ENCODE data around the gene GDPD2.

The GDPD2 gene, protein sequence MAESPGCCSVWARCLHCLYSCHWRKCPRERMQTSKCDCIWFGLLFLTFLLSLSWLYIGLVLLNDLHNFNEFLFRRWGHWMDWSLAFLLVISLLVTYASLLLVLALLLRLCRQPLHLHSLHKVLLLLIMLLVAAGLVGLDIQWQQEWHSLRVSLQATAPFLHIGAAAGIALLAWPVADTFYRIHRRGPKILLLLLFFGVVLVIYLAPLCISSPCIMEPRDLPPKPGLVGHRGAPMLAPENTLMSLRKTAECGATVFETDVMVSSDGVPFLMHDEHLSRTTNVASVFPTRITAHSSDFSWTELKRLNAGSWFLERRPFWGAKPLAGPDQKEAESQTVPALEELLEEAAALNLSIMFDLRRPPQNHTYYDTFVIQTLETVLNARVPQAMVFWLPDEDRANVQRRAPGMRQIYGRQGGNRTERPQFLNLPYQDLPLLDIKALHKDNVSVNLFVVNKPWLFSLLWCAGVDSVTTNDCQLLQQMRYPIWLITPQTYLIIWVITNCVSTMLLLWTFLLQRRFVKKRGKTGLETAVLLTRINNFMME

DNA sequence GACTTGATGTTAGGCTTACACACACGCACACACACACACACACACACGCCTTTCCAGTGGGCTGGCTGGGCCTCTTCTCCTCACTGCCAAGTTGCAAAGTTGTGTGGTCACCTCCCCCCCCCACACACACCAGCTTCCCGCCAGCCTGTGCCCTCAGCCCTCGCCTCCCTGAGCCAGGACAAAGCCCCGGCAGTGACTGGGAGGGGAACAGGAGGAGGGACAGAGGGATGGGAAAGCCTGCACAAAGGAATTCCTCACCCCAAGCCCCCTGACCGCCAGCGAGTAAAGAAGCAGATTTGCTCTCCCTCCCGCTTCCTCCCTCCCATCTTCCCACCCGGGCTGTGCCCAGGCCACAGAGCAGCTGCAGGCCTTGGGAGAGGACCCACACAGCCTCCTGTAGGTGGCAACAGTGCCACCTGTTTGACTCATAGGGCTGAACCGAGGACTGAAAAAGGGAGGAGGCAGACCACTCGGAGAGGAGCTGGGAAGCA is at the start of gene GDPD2:
GDPD2 (plus strand) TSS at position 464 of the 491 bp plus-strand sequence. CDS start 1,671 bp downstream, outside the sequence.
- no peak for TF ChIP-seq GLIS3 (CRISPR knock-in tag; IDR thresholded peaks at IDR 0.05)
- TF ChIP-seq, protein P1, sequence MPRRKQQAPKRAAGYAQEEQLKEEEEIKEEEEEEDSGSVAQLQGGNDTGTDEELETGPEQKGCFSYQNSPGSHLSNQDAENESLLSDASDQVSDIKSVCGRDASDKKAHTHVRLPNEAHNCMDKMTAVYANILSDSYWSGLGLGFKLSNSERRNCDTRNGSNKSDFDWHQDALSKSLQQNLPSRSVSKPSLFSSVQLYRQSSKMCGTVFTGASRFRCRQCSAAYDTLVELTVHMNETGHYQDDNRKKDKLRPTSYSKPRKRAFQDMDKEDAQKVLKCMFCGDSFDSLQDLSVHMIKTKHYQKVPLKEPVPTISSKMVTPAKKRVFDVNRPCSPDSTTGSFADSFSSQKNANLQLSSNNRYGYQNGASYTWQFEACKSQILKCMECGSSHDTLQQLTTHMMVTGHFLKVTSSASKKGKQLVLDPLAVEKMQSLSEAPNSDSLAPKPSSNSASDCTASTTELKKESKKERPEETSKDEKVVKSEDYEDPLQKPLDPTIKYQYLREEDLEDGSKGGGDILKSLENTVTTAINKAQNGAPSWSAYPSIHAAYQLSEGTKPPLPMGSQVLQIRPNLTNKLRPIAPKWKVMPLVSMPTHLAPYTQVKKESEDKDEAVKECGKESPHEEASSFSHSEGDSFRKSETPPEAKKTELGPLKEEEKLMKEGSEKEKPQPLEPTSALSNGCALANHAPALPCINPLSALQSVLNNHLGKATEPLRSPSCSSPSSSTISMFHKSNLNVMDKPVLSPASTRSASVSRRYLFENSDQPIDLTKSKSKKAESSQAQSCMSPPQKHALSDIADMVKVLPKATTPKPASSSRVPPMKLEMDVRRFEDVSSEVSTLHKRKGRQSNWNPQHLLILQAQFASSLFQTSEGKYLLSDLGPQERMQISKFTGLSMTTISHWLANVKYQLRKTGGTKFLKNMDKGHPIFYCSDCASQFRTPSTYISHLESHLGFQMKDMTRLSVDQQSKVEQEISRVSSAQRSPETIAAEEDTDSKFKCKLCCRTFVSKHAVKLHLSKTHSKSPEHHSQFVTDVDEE (CRISPR knock-in tag; IDR thresholded peaks at IDR 0.05): no peak
- TF ChIP-seq, protein P2, sequence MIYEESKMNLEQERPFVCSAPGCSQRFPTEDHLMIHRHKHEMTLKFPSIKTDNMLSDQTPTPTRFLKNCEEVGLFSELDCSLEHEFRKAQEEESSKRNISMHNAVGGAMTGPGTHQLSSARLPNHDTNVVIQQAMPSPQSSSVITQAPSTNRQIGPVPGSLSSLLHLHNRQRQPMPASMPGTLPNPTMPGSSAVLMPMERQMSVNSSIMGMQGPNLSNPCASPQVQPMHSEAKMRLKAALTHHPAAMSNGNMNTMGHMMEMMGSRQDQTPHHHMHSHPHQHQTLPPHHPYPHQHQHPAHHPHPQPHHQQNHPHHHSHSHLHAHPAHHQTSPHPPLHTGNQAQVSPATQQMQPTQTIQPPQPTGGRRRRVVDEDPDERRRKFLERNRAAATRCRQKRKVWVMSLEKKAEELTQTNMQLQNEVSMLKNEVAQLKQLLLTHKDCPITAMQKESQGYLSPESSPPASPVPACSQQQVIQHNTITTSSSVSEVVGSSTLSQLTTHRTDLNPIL (CRISPR knock-in tag; IDR thresholded peaks at IDR 0.05; ENCODE audit: low read depth): no peak
- peak; percentile 78 for ATAC-seq

GRCh38 chrX:70386235-70386634 is 36.9 kb upstream of the GDPD2 start:
- no peak for ATAC-seq
- TF ChIP-seq TOX (CRISPR knock-in tag; IDR thresholded peaks at IDR 0.05; ENCODE audit: borderline replicate concordance): no peak
- TF ChIP-seq, protein P1 (CRISPR knock-in tag; IDR thresholded peaks at IDR 0.05): no peak
- TF ChIP-seq GLIS3 (CRISPR knock-in tag; IDR thresholded peaks at IDR 0.05): no peak
- no peak for TF ChIP-seq ZNF8 (CRISPR knock-in tag; IDR thresholded peaks at IDR 0.05)
- no peak for TF ChIP-seq PATZ1 (CRISPR knock-in tag; IDR thresholded peaks at IDR 0.05; ENCODE audit: borderline replicate concordance)
- no peak for TF ChIP-seq CSRNP3 (CRISPR knock-in tag; IDR thresholded peaks at IDR 0.05)
- no peak for TF ChIP-seq OSR1 (CRISPR knock-in tag; IDR thresholded peaks at IDR 0.05)
- no peak for TF ChIP-seq ESRRG (CRISPR knock-in tag; IDR thresholded peaks at IDR 0.05)
- no peak for TF ChIP-seq ZNF565 (CRISPR knock-in tag; conservative IDR thresholded peaks at IDR 0.05; ENCODE audit: low read depth)
- no peak for TF ChIP-seq ISL1 (CRISPR knock-in tag; IDR thresholded peaks at IDR 0.05)
- TF ChIP-seq ARNTL (CRISPR knock-in tag; IDR thresholded peaks at IDR 0.05; ENCODE audit: borderline replicate concordance, low read depth): no peak
- TF ChIP-seq RARB (CRISPR knock-in tag; IDR thresholded peaks at IDR 0.05): no peak
- no peak for TF ChIP-seq ZNF70 (CRISPR knock-in tag; IDR thresholded peaks at IDR 0.05)
- no peak for TF ChIP-seq TCF4 (CRISPR knock-in tag; IDR thresholded peaks at IDR 0.05; ENCODE audit: borderline replicate concordance)
- no peak for TF ChIP-seq ZC3H10 (CRISPR knock-in tag; IDR thresholded peaks at IDR 0.05)
- no peak for TF ChIP-seq ZFP3 (CRISPR knock-in tag; IDR thresholded peaks at IDR 0.05)
- no peak for TF ChIP-seq CSDC2 (CRISPR knock-in tag; IDR thresholded peaks at IDR 0.05)
- TF ChIP-seq PPARA (CRISPR knock-in tag; IDR thresholded peaks at IDR 0.05; ENCODE audit: borderline replicate concordance): no peak
- no peak for TF ChIP-seq POU6F1 (CRISPR knock-in tag; IDR thresholded peaks at IDR 0.05; ENCODE audit: borderline replicate concordance, low read depth)
- TF ChIP-seq, protein P2 (CRISPR knock-in tag; IDR thresholded peaks at IDR 0.05; ENCODE audit: low read depth): no peak
